Measurements from ENCODE around the gene SLC15A2.

The SLC15A2 gene

GRCh38 chr3:121985846-121986245, 91.6 kb downstream of the SLC15A2 start:
- DNase-seq, result no peak

GRCh38 chr3:121988146-121988545, 93.9 kb downstream of the SLC15A2 start:
- no peak for DNase-seq

DNA sequence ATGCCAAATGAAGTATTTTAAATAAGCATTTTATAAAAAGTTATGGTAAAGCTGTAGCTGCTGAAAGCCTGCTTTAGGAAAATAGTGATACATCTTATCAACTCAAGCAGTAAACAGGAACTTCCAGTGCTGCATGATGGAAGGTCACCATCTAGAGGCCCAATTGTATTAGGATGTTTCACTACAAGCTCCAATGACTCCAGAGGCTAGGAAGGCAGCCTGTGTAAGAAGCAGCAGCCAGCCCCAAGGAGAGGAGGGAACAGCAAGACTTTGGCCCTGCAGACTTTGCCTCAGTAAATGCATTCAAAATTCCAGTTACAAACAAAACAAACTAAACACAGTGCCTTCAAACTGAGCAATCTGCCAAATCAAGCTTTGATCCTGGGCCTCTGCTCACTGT, 95.7 kb downstream of the SLC15A2 start:
- no peak for DNase-seq

- no peak for DNase-seq
Observed at GRCh38 chr3:121992601-121993560, 98.7 kb downstream of the SLC15A2 start.
